Measurements from ENCODE around the gene GRHL3. TPM values are rescaled to one million over a fixed set of nuclear protein-coding genes. Genes with fewer than 3 reads are reported as not detected.

GRHL3 gene
- total and polyA plus RNA-seq, 2 donors (not counting 3 experiments of a cell fraction or from before 2014, with no cell fraction given), result not detected

DNA sequence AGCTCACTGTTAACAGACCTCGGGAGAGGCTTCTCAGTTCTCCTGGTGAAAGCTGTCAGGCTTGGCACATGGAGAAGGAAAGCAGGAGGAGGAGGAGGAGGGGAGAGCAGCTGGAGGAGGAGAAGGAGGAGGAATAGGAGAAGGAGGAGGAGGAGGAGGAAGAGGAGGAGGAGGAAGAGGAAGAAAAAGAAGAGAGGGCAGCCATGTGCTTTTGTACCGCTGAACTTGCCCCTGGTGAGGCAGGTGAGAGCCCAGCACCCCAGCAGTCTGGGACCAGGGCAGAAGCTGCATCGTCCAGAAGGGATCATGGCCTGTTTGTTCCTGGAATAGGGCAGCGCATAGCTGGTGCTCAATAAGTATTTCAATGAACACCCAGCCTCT is 21.3 kb upstream of the GRHL3 start:
- ChIA-PET POLR2A (no interaction called here), CTCF (interaction anchor here (0.6 to 2.5 kb wide), 3 partner anchors 15 to 147 kb away, joined by 3 to 11 read pairs (median 3); no protein-coding TSS in a partner anchor)
- dilution Hi-C loops (cut with MboI; ENCODE audit: extremely low pct_ligation_motif_present, low sequenced_read_pairs) (no loop called here), intact Hi-C loops (cut with micrococcal nuclease) (no loop called here)
- Histone ChIP-seq H3K4me3 (replicated peaks in 1 of 3; ENCODE audit: insufficient read depth in 1 of 3, low read depth in 1 of 3, low read length in 3 of 3) (no peak overlapping the region), H3K9me3 (replicated peaks; ENCODE audit: control insufficient read depth, insufficient read depth, low read length) (no peaks in the 10 kb centered on the region), H3K27me3 (ENCODE audit: control insufficient read depth in 2 of 2, insufficient read depth in 2 of 2, low read length in 2 of 2) (peaks cover 9 to 14% of the 10 kb centered on the region in 2 experiments), H3K36me3 (ENCODE audit: control insufficient read depth in 2 of 2, extremely low read depth in 1 of 2, insufficient read depth in 2 of 2, low read length in 2 of 2) (no peaks in the 10 kb centered on the region), H3K4me1 (ENCODE audit: control insufficient read depth, extremely low read depth, insufficient read depth, low read length) (peaks cover 13% of the 10 kb centered on the region), H3K79me2 (ENCODE audit: control insufficient read depth, insufficient read depth, low read length) (no peaks in the 10 kb centered on the region), H3K27ac (ENCODE audit: insufficient read depth, low read depth, low read length) (no peak overlapping the region), H4K20me1 (replicated peaks; ENCODE audit: control insufficient read depth, extremely low read depth, insufficient read depth, low read length) (no peaks in the 10 kb centered on the region), H3K9ac (replicated peaks; ENCODE audit: extremely low read depth, insufficient read depth, low read length) (no peak overlapping the region), H3K4me2 (ENCODE audit: insufficient read depth, low read length) (no peak overlapping the region), H3K9me1 (replicated peaks; ENCODE audit: control insufficient read depth, extremely low read depth, insufficient read depth, low read length) (no peaks in the 10 kb centered on the region), H2AFZ (ENCODE audit: low read depth, low read length) (no peak overlapping the region)
- TF ChIP-seq MYC (IDR thresholded peaks at IDR 0.05; ENCODE audit: low read depth, low read length) (no peak), JUN (IDR thresholded peaks at IDR 0.05; ENCODE audit: borderline replicate concordance, insufficient read depth, insufficient read length, low read depth) (no peak), FOS (IDR thresholded peaks at IDR 0.05; ENCODE audit: borderline replicate concordance, insufficient read depth, low read length) (no peak), EZH2 (IDR thresholded peaks at IDR 0.05; ENCODE audit: borderline replicate concordance, low read depth, low read length, severe bottlenecking) (no peak), POLR2AphosphoS5 (IDR thresholded peaks at IDR 0.05; ENCODE audit: insufficient read depth, low read depth, low read length) (no peak), POLR2A (IDR thresholded peaks at IDR 0.05; ENCODE audit: low read depth, low read length) (no peak), GATA2 (IDR thresholded peaks at IDR 0.05; ENCODE audit: insufficient read depth, insufficient read length, low read depth, low read length) (no peak)
- TF ChIP-seq, protein P1, sequence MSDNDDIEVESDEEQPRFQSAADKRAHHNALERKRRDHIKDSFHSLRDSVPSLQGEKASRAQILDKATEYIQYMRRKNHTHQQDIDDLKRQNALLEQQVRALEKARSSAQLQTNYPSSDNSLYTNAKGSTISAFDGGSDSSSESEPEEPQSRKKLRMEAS (IDR thresholded peaks at IDR 0.05; ENCODE audit: insufficient read depth, insufficient read length), result no peak
- TF ChIP-seq, protein P2, sequence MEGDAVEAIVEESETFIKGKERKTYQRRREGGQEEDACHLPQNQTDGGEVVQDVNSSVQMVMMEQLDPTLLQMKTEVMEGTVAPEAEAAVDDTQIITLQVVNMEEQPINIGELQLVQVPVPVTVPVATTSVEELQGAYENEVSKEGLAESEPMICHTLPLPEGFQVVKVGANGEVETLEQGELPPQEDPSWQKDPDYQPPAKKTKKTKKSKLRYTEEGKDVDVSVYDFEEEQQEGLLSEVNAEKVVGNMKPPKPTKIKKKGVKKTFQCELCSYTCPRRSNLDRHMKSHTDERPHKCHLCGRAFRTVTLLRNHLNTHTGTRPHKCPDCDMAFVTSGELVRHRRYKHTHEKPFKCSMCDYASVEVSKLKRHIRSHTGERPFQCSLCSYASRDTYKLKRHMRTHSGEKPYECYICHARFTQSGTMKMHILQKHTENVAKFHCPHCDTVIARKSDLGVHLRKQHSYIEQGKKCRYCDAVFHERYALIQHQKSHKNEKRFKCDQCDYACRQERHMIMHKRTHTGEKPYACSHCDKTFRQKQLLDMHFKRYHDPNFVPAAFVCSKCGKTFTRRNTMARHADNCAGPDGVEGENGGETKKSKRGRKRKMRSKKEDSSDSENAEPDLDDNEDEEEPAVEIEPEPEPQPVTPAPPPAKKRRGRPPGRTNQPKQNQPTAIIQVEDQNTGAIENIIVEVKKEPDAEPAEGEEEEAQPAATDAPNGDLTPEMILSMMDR (IDR thresholded peaks at IDR 0.05; ENCODE audit: extremely low read depth in 1 of 2, insufficient read depth in 1 of 2, low read depth in 1 of 2, low read length in 2 of 2), result no peak
- BruUV-seq (replicated peaks), result no TSS peak
- FAIRE-seq (no peak), DNase-seq (ENCODE audit: low read depth, low spot score) (no peak)
